Activated naive CD8-positive, alpha-beta T cell treated with anti-CD3 and anti-CD28 coated beads, Interleukin-2, amount 50 U/mL, for 24 hours (primary cell): ENCODE data around the gene BEAN1.

Experiments
- ATAC-seq: fragments of 150-1000 bp; cut with Tn5 transposase; one replicate; pipeline ENCODE4 v1.10.0; 2021
- DNase-seq: peaks from one replicate; pipeline ENCODE4 v3.0.0; 2021
- H3K27ac Mint-ChIP-seq: one replicate; pipeline ENCODE4 v1.8.0; 2021; ENCODE audit warnings: mild to moderate bottlenecking, mixed read lengths
- H3K27me3 Mint-ChIP-seq: one replicate; pipeline ENCODE4 v1.8.0; 2021; ENCODE audit warnings: mixed read lengths
- H3K36me3 Mint-ChIP-seq: one replicate; pipeline ENCODE4 v1.8.0; 2021; ENCODE audit warnings: low read depth, mixed read lengths
- H3K4me1 Mint-ChIP-seq: one replicate; pipeline ENCODE4 v1.8.0; 2021; ENCODE audit warnings: mixed read lengths
- H3K4me3 Mint-ChIP-seq: one replicate; pipeline ENCODE4 v1.8.0; 2021; ENCODE audit warnings: mild to moderate bottlenecking, moderate library complexity, mixed read lengths
- H3K9me3 Mint-ChIP-seq: one replicate; pipeline ENCODE4 v1.8.0; 2021; ENCODE audit warnings: mixed read lengths

The BEAN1 gene

DNA sequence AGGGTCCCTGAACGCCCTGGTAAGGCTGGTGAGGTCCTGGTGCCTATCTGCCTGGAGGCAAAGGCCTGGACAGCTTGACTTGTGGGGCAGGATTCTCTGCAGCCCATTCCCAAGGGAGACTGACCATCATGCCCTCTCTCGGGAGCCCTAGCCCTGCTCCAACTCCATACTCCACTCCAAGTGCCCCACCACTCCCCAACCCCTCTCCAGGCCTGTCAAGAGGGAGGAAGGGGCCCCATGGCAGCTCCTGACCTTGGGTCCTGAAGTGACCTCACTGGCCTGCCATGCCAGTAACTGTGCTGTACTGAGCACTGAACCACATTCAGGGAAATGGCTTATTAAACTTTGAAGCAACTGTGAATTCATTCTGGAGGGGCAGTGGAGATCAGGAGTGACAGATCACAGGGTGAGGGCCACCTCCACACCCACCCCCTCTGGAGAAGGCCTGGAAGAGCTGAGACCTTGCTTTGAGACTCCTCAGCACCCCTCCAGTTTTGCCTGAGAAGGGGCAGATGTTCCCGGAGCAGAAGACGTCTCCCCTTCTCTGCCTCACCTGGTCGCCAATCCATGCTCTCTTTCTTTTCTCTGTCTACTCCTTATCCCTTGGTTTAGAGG is 23.5 kb upstream of the BEAN1 start:
- no peak overlapping the region for H3K4me3 Mint-ChIP-seq

DNA sequence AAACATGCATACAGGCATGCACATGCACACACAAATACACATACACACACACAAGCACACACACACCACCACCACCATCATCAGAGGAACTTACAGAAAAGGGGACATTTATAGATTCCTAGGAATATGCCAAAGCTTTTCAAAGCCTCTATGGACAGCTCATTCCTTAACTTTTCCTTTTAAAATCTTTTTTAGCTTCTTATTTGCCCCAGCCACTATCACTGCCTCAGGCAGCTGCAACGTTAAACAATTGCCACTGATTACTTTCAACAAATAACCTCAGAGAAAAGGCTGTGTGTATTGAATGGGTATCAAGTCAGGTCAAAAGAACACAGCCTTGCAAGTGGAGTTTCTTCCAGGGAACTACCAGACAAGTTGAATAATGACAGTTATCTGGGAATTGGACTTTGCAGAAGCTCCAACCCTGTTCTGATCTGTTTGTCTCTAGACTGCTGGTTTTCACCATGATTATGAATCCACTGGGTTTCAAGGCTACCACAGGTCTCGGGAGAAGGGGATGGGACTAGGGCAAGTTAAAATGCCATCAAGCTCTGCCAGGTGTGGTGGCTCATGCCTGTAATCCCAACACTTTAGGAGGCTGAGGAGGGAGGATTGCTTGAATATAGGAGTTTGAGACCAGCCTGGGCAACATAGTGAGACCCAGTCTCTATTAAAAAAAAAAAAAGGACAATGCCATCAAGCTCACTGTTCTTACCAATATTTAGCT is 21.9 kb upstream of the BEAN1 start:
- no peak for DNase-seq
- Mint-ChIP-seq H3K4me3 (no peak overlapping the region), H3K9me3 (no peaks in the 10 kb centered on the region), H3K27me3 (peaks cover 4% of the 10 kb centered on the region), H3K36me3 (no peaks in the 10 kb centered on the region), H3K4me1 (peaks cover 25% of the 10 kb centered on the region), H3K27ac (no peak overlapping the region)
- ATAC-seq, result no peak

More for the DNA sequence above, 23.5 kb upstream of the BEAN1 start:
- ATAC-seq (no peak), DNase-seq (no peak)
- Mint-ChIP-seq H3K9me3 (no peaks in the 10 kb centered on the region), H3K27me3 (peaks cover 10% of the 10 kb centered on the region), H3K4me1 (peaks cover 16% of the 10 kb centered on the region), H3K27ac (no peak overlapping the region), H3K36me3 (no peaks in the 10 kb centered on the region)

DNA sequence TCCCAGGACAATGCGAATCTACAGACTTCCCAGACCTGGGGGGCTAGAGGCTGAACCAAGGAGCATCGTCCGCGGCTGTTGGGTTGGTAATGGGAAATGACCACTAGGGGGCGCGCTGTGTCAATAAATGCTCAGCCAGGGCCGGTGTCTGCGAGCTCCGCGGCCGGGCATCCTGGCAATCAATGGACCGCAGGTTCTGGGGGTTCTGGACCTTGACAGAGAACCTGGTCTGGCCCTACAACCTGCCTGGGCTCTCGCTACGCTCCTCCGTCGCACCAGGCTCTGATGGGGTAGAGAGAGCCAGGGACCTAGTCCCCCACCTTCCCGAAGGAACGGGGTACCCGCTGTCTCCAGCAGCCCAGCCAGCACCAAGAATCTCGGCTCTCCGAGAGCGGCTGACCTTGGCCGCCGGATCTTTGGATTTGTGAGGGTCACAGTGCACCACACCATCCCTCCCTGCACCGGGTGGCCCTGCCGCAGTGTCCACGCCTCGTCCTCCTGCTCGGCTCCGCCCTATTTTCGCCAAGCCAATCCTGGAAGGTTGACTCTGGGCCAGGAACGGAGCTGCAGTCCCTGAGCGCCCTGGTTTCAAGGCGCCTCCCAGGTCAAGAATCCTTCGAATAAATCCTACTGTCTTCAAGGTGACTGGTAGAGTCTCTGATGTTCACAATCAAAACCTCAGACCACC is 20.4 kb upstream of the BEAN1 start:
- Mint-ChIP-seq H3K36me3 (peaks cover 2% of the 10 kb centered on the region), H3K27me3 (peaks cover 4% of the 10 kb centered on the region), H3K4me1 (peaks cover 25% of the 10 kb centered on the region), H3K4me3 (peak overlapping the region; percentile 79), H3K27ac (no peak overlapping the region), H3K9me3 (no peaks in the 10 kb centered on the region)
- ATAC-seq, result peak; percentile 72
- peak; percentile 93 for DNase-seq

DNA sequence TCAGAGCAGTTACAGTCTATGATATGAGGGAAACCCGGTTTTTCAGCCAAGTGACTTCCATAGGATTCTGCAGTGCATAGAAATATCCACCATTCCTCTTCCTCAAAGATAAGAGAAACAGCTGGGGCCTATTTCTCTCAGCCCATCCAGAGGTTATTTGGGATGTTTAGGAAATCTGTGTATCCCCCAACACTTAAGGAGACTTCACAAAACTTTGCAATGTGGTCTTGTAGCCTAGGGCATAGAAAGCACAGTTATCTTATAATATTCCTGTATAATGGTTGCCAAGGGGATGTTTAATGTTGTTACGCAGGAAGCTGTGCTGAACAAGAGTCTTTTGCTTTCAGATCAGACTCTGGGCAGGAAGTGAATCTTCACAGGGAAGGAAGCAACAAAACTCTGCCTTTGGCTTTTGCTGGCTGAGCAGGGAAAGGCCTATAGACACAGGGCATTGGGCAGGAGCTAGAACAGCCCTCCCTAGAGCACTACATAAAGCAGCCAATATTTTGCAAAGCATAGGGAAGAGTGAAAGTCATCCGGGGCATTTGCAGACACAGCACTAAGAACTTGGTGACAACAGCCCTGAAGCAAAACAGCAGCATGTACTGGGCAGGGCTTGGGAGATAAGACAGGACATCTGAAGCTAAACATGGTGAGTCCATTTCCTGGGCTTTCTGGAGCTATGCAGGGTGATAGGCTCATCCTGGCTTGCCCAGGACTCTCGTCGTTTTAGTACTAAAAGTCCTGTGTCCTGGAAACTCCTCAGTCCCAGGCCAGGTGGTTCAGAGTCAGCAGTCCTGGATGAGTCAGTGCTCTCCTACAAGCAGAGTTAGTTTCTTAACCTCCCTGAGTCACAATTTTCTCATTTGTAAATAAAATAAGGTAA is 18.7 kb upstream of the BEAN1 start:
- Mint-ChIP-seq H3K27me3 (peaks cover 4% of the 10 kb centered on the region), H3K27ac (peak overlapping the region; percentile 76), H3K36me3 (peaks cover 3% of the 10 kb centered on the region), H3K9me3 (peaks cover 9% of the 10 kb centered on the region), H3K4me1 (peaks cover 25% of the 10 kb centered on the region), H3K4me3 (peak overlapping the region; percentile 79)
- DNase-seq, result peak; percentile 10
- ATAC-seq, result peak; percentile 76

DNA sequence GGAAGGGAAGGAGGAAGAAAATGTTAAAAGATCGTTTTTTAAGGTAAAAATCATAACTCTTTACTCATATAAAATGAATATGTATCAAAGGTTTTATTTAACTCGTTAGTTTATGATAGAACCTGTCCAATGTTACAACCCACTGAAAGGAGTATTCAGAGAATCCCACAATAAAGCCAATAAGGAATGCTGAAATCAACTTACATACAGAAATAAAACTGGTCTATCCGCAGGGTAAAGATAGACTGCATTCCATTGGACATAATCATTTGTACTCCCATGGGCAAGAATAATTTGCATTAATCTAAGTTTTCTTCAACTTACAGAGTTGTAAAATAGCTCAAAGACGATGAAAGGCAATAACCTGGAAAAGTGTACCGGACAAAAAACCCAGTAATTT is 17.9 kb upstream of the BEAN1 start:
- H3K27ac Mint-ChIP-seq, result no peak overlapping the region
- H3K36me3 Mint-ChIP-seq, result peaks cover 3% of the 10 kb centered on the region
- peaks cover 4% of the 10 kb centered on the region for H3K27me3 Mint-ChIP-seq
- H3K4me3 Mint-ChIP-seq, result peak overlapping the region; percentile 79
- DNase-seq (no peak), ATAC-seq (no peak)
- H3K4me1 Mint-ChIP-seq, result peaks cover 25% of the 10 kb centered on the region
- peaks cover 9% of the 10 kb centered on the region for H3K9me3 Mint-ChIP-seq

DNA sequence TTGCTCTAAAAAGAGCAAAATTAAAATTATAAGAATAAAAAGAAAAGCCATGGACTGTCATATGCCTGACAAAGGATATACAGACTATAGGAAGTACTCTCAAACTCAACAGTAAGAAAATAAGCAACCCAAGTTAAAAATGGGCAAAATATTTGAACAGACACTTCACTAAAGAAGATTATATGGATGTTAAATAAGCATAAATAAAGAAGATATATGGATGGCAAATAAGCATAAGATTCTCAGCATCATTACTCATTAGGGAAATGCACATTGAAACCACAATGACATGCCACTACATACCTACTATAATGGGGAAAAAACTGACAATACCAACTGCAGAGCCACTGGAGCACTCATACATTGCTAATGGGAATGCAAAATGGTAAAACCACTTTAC is 14.9 kb upstream of the BEAN1 start:
- H3K9me3 Mint-ChIP-seq, result peaks cover 9% of the 10 kb centered on the region
- no peak for ATAC-seq

DNA sequence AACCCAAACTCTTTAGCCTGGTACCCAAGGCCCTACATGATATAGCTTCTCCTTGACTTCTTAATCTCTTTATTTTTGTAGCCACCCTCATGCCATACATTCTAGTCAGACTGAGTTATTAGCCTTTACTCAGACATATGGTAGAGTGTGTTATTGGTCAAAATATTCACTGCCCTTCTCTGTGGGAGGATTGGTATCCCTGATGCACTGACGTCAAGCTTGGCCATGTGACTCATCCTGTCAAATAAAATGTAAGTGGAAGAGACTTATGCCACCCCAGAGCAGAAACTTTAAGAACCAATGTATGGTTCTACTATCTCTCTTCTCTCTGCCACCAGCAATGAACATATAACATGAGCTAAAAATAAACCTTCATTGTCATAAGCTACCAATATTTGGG is 12.2 kb upstream of the BEAN1 start:
- DNase-seq, result no peak
- H3K4me1 Mint-ChIP-seq, result no peaks in the 10 kb centered on the region
- H3K36me3 Mint-ChIP-seq, result peaks cover 3% of the 10 kb centered on the region
- H3K27ac Mint-ChIP-seq, result no peak overlapping the region
- H3K27me3 Mint-ChIP-seq, result no peaks in the 10 kb centered on the region
- H3K9me3 Mint-ChIP-seq, result peaks cover 9% of the 10 kb centered on the region
- ATAC-seq, result no peak
- H3K4me3 Mint-ChIP-seq, result no peak overlapping the region

More for the DNA sequence above, 14.9 kb upstream of the BEAN1 start:
- H3K4me1 Mint-ChIP-seq, result peaks cover 21% of the 10 kb centered on the region
- H3K36me3 Mint-ChIP-seq, result peaks cover 3% of the 10 kb centered on the region
- H3K4me3 Mint-ChIP-seq, result no peak overlapping the region
- no peak for DNase-seq
- H3K27me3 Mint-ChIP-seq, result peaks cover under 1% of the 10 kb centered on the region
- no peak overlapping the region for H3K27ac Mint-ChIP-seq

DNA sequence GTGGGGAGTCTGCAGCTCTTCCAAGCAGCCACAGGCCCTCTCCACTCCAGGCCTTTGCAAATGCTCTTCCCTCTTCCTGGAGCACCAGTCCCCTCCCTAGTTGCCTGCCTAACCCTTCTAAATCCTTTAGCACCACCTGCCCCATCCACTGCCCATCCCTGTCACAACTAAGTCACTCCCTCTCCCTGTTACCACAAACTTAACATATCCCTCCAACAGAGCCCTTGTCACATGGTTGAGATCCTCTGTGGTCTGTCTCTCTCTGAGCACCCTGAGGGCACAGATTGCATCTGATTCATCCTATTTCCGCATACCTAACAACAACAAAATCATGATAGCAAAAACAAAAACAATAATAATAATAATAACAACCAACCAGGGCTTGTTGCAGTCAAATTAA is 11.0 kb upstream of the BEAN1 start:
- H3K36me3 Mint-ChIP-seq, result peaks cover 3% of the 10 kb centered on the region
- no peak for DNase-seq
- H3K27ac Mint-ChIP-seq, result no peak overlapping the region
- H3K9me3 Mint-ChIP-seq, result peaks cover 9% of the 10 kb centered on the region
- H3K27me3 Mint-ChIP-seq, result no peaks in the 10 kb centered on the region
- no peaks in the 10 kb centered on the region for H3K4me1 Mint-ChIP-seq
- ATAC-seq, result no peak
- H3K4me3 Mint-ChIP-seq, result no peak overlapping the region

DNA sequence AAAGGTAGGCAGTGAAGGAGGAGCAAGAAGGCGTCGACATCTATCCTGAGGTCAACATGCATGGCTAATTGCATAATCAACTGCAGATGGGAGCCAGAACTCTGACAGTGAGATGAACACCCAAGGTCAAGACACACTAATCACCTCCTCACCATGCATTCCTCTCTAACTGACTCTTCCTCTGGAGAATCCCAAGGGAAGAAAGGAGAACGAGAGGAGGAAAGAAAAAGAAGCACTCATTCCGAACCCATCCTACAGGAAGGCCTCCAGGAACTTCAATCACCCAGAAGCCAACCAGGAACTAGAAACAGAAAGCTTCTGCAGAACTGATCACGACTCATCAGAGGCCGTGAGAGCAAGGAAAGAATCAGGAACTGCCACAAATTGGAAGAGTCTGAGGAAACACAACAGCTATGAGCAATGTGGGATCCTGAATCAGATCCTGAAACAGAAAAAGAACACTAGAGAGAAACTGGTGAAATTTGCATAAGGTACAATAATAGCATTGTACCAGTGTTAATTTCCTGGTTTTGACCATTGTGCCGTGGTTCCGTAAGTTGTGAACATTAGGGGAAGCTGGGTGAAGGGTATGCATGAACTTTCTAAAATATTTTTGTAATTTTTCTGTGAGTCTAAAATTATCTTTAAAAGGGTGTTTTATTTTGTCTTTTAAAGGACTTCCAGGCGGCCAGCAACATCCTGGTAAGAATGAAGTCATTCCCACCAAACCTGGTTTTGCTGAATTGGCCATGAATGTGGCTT is 10.0 kb upstream of the BEAN1 start:
- ATAC-seq, result no peak
- DNase-seq, result no peak
- Mint-ChIP-seq H3K4me1 (no peaks in the 10 kb centered on the region), H3K9me3 (peaks cover 8% of the 10 kb centered on the region), H3K4me3 (no peak overlapping the region), H3K27me3 (peaks cover 7% of the 10 kb centered on the region), H3K36me3 (peaks cover under 1% of the 10 kb centered on the region), H3K27ac (no peak overlapping the region)

DNA sequence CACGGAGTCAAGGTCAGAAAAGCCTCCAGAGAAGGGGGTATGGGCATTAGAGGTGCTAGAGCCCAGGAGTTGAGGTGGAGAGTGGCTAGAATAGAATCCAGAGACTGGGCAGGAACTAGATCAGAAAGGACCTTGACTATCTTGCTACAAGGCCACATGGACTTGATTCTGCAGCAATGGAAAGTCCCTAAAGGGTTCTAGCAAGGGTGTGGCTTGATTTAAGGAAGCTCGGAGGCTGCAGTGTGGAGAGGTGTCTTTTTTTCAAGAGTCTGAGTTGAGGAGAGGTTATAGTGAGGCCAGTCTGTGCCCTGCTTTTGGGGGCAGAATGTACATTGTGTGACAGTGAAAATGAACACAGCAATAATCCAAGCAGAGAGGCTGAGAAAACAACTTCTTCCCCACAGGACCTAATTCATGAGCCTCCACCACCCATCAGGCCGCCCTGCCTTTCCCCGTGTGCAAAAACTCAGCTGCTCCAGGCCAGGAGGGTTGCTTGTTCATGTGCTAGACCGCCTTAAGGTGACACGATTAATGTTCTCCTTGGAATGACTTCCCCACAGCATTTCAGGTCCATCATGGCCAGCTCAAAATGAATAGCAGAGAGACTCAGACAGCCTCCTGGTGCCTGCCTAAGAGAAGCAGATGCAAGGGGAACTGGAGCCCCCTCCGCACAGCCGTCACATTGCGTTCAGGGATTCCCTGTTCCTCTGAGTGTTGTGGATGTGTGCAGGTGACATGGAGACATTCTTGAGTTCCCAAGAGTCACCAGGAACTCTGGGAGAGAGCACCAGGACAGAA is 8.7 kb upstream of the BEAN1 start:
- no peaks in the 10 kb centered on the region for H3K4me1 Mint-ChIP-seq
- ATAC-seq (no peak), DNase-seq (no peak)
- peaks cover 12% of the 10 kb centered on the region for H3K27me3 Mint-ChIP-seq
- no peaks in the 10 kb centered on the region for H3K9me3 Mint-ChIP-seq
- H3K4me3 Mint-ChIP-seq, result no peak overlapping the region
- H3K27ac Mint-ChIP-seq, result no peak overlapping the region
- H3K36me3 Mint-ChIP-seq, result no peaks in the 10 kb centered on the region

DNA sequence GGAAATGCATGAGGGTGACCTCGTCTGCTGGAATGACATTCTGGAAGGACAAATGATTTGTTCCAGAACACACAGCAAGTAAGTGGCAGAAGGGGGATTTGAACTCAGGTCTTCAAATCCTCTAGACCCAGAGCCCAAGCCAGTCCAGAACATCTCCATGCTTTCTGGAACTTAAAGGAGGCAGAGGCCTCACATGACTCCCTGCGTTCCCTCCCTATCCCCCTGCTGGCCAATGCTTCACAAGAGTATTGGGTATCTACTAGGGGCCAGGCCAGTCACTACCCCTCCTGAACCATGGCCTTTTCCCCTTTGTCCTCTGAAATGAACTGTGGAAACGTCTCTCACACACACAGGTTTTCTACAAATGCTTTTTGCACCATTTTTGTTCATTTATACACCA is 7.6 kb upstream of the BEAN1 start:
- Mint-ChIP-seq H3K9me3 (no peaks in the 10 kb centered on the region), H3K4me3 (no peak overlapping the region), H3K36me3 (no peaks in the 10 kb centered on the region), H3K27ac (no peak overlapping the region), H3K27me3 (peaks cover 14% of the 10 kb centered on the region), H3K4me1 (no peaks in the 10 kb centered on the region)
- DNase-seq (no peak), ATAC-seq (no peak)

DNA sequence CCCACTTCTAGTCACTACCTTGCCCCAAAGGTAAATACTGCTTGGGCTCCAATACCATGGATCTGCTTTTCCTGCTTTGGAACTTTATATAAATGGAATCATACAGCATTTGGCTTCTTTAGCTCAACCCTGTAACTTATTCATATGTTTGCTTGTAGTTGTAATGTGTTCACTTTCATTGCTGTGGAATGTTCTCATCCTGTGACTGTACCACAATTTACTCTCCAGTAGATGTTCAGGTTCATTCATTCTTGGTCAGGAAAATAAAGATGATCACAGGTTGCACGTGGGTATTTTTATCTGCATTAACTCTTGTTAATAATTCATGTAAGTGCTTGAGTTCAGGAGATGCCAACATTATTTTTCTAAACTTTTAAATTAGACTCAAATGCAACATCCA is 6.7 kb upstream of the BEAN1 start:
- Mint-ChIP-seq H3K27me3 (peaks cover 22% of the 10 kb centered on the region), H3K27ac (no peak overlapping the region), H3K4me3 (no peak overlapping the region), H3K9me3 (no peaks in the 10 kb centered on the region), H3K36me3 (no peaks in the 10 kb centered on the region), H3K4me1 (no peaks in the 10 kb centered on the region)
- DNase-seq, result no peak
- no peak for ATAC-seq

DNA sequence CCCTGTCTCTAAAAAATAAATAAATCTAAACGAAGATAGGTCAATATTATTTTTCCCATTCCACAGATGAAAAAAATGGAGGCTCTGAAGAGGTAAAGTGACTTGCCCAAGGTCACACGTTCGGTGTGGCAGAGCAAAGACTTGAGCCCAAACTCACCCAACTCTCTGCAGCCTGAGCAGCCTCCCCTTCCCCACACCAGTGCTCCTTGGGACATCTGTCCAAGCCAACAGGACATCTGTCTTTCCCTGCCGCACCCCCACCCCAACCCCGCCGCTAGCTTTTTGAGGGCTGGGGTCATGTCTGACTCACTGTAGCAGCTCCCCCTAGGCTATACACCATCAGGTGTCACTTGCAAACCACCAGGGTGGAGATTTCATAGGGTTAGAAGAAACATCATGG is 5.2 kb upstream of the BEAN1 start:
- H3K9me3 Mint-ChIP-seq, result no peaks in the 10 kb centered on the region
- peaks cover 33% of the 10 kb centered on the region for H3K27me3 Mint-ChIP-seq
- DNase-seq (no peak), ATAC-seq (no peak)
- no peak overlapping the region for H3K4me3 Mint-ChIP-seq
- H3K36me3 Mint-ChIP-seq, result no peaks in the 10 kb centered on the region
- peaks cover 2% of the 10 kb centered on the region for H3K4me1 Mint-ChIP-seq
- no peak overlapping the region for H3K27ac Mint-ChIP-seq
